ENCODE data around the gene BCAS1.
"Not testable (repeated sequence)": the region's sequence is repeated elsewhere in the genome, so short reads cannot be mapped to it uniquely, and the experiment has no call there.

Gene BCAS1

GRCh38 chr20:53933232-53933846 lies 137.1 kb downstream of the BCAS1 start:
- TF ChIP-seq ZNF70 (CRISPR knock-in tag; IDR thresholded peaks at IDR 0.05) (no peak), TOX (CRISPR knock-in tag; IDR thresholded peaks at IDR 0.05; ENCODE audit: borderline replicate concordance) (no peak), CSDC2 (CRISPR knock-in tag; IDR thresholded peaks at IDR 0.05) (no peak), ZNF8 (CRISPR knock-in tag; IDR thresholded peaks at IDR 0.05) (no peak), ISL1 (CRISPR knock-in tag; IDR thresholded peaks at IDR 0.05) (no peak), ZFP3 (CRISPR knock-in tag; IDR thresholded peaks at IDR 0.05) (no peak), ARNTL (CRISPR knock-in tag; IDR thresholded peaks at IDR 0.05; ENCODE audit: borderline replicate concordance, low read depth) (no peak)
- TF ChIP-seq, protein P1, sequence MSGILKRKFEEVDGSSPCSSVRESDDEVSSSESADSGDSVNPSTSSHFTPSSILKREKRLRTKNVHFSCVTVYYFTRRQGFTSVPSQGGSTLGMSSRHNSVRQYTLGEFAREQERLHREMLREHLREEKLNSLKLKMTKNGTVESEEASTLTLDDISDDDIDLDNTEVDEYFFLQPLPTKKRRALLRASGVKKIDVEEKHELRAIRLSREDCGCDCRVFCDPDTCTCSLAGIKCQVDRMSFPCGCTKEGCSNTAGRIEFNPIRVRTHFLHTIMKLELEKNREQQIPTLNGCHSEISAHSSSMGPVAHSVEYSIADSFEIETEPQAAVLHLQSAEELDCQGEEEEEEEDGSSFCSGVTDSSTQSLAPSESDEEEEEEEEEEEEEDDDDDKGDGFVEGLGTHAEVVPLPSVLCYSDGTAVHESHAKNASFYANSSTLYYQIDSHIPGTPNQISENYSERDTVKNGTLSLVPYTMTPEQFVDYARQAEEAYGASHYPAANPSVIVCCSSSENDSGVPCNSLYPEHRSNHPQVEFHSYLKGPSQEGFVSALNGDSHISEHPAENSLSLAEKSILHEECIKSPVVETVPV (CRISPR knock-in tag; IDR thresholded peaks at IDR 0.05), result no peak
- ATAC-seq, result no peak

DNA sequence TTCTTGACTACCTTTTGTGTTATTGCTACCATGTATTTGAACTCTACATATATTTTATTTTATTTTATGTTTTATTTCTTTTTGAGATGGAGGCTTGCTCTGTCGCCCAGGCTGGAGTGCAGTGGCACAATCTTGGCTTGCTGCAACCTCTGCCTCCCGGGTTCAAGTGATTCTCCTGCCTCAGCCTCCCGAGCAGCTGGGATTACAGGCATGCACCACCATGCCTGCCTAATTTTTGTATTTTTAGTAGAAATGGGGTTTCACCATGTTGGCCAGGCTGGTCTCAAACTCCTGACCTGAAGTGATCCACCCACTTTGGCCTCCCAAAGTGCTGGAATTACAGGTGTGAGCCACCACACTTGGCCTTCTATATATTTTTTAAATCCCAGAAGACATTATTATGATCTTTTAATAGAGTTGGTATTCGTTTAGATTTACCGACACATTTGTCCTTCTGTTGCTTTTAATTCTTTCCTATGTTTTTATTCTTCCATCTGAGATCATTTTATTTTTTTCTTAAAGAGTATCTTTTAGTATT lies 137.7 kb downstream of the BCAS1 start:
- not testable (repeated sequence) for ATAC-seq

- no peak for TF ChIP-seq PPARA (CRISPR knock-in tag; IDR thresholded peaks at IDR 0.05; ENCODE audit: borderline replicate concordance)
- no peak for TF ChIP-seq GLIS3 (CRISPR knock-in tag; IDR thresholded peaks at IDR 0.05)
- no peak for TF ChIP-seq ZNF8 (CRISPR knock-in tag; IDR thresholded peaks at IDR 0.05)
- TF ChIP-seq ZNF70 (CRISPR knock-in tag; IDR thresholded peaks at IDR 0.05), result no peak
- TF ChIP-seq ZC3H10 (CRISPR knock-in tag; IDR thresholded peaks at IDR 0.05), result no peak
- no peak for TF ChIP-seq TOX (CRISPR knock-in tag; IDR thresholded peaks at IDR 0.05; ENCODE audit: borderline replicate concordance)
- TF ChIP-seq ZFP30 (CRISPR knock-in tag; IDR thresholded peaks at IDR 0.05), result no peak
- TF ChIP-seq PATZ1 (CRISPR knock-in tag; IDR thresholded peaks at IDR 0.05; ENCODE audit: borderline replicate concordance), result no peak
- ATAC-seq, result no peak
Measured at GRCh38 chr20:53931597-53931996, 138.8 kb downstream of the BCAS1 start.

DNA sequence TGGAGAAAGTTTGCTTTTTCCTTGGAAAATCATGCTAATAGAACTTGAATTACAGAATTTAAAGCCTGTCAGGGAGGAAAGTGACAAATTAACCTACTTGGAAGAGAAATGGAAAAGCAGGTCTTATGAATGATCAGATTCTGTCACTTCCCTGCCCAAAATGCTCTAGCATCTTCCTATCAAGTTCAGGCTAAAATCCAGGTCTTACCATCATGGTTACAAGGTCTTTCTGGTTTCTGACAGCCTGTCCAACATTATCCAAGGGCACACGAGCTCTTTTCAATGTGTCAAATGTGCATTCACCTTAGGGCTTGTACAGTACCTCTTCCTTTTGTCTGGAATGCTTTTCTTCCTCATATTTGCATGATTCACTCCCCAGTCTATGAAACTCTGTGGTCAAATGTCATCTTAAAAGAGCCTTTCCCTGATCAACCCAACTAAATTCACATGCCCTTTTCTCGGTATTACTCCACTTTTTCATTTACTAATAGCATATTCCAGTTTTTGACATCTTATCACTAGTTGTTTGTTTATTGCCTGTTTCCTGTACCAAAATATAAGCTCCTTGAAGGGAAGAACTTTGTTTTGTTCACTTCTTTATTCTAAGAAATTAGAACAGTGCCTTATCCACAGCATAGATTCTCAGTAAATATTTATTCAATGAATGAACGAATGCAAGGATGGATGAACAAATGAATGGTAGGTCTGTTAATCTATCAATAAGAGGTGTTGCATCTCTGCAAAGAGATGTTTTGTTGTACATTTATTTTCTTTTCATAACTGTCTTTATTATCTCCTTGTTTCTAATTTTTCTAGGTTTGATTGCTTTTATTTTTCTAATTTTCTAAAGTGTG lies 139.5 kb downstream of the BCAS1 start:
- TF ChIP-seq TCF4 (CRISPR knock-in tag; IDR thresholded peaks at IDR 0.05; ENCODE audit: borderline replicate concordance) (no peak), CREB5 (CRISPR knock-in tag; IDR thresholded peaks at IDR 0.05; ENCODE audit: low read depth) (no peak), ZFP30 (CRISPR knock-in tag; IDR thresholded peaks at IDR 0.05) (no peak)
- ATAC-seq, result no peak

DNA sequence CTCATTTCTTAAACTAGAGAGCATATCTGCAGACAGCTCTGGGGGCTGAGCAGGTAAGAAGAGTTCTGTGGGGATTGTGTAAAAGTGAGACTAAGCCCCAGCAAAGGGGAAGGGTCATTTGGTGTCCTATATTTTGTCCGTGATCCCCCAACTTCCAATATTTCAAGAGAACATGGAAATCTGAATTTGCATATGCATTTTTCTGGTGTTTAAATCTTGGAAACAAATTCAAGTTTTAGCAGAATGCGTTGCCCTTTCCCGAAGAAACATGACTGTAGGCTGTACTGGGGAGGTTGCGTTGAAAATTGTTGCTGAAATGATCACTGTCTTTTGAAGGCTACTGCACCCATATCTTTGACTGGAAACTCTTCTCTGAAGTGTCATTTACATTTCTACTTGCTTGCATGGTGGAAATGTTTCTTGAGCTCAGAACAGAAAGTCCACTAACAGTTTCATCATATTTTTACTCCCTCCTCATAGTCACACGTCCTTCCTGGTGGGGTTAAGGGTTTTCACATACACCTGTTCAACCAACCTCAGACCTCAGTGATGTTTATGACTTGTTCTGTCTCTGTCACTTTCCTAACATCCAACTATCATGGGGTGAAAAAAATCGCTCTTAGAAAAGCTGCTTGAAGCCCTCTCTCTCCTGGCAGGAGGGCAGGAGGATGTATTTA lies 140.3 kb downstream of the BCAS1 start:
- no peak for ATAC-seq
- no peak for TF ChIP-seq GLIS3 (CRISPR knock-in tag; IDR thresholded peaks at IDR 0.05)
- TF ChIP-seq, protein P1 (CRISPR knock-in tag; IDR thresholded peaks at IDR 0.05), result no peak
- no peak for TF ChIP-seq ESRRG (CRISPR knock-in tag; IDR thresholded peaks at IDR 0.05)
- no peak for TF ChIP-seq POU6F1 (CRISPR knock-in tag; IDR thresholded peaks at IDR 0.05; ENCODE audit: borderline replicate concordance, low read depth)
- TF ChIP-seq PATZ1 (CRISPR knock-in tag; IDR thresholded peaks at IDR 0.05; ENCODE audit: borderline replicate concordance), result no peak
- no peak for TF ChIP-seq ZNF565 (CRISPR knock-in tag; conservative IDR thresholded peaks at IDR 0.05; ENCODE audit: low read depth)
- TF ChIP-seq RARB (CRISPR knock-in tag; IDR thresholded peaks at IDR 0.05), result no peak
- TF ChIP-seq OSR1 (CRISPR knock-in tag; IDR thresholded peaks at IDR 0.05), result no peak
- TF ChIP-seq CREB5 (CRISPR knock-in tag; IDR thresholded peaks at IDR 0.05; ENCODE audit: low read depth), result no peak
- TF ChIP-seq ARNTL (CRISPR knock-in tag; IDR thresholded peaks at IDR 0.05; ENCODE audit: borderline replicate concordance, low read depth), result no peak
